OCI-M1 (cell line): ENCODE data around the gene GSTCD.
"Not testable (repeated sequence)": the region's sequence is repeated elsewhere in the genome, so short reads cannot be mapped to it uniquely, and the experiment has no call there.

ENCODE experiments used
- DNase-seq: peaks from one replicate; lab custom pipeline; 2025; lab: John Stamatoyannopoulos, UW

GSTCD gene

DNA sequence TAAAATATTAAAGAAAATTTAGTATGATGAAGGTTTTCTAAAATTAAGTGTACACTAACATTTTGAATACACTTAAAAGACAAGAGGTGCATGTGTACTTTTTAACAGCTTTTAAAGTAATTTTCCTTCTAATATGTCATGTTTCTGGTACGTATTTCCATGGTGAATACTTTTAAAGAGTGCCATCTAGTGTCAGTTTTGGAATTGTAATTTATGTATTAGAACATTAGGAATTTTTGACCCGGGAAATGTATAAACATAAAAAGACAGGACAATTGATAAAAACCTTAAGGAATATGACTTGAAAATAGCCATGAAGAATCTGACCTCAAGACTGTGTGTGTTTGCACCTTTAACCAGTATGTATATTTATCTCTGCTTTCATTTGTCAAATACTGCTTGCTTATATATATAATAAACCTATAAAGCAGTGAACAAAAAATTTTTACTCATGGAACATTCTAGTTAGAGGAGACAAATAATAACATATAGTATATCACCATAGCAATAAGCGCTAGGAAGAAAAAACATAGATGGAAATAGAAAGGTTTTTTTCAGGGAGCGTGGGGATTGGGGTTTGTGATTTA lies 7.2 kb downstream of the GSTCD start:
- peak; percentile 83 for DNase-seq

- DNase-seq: no peak
These were observed 10.6 kb downstream of the GSTCD start for GRCh38 chr4:105719204-105719603.

GRCh38 chr4:105725623-105726022 lies 17.0 kb downstream of the GSTCD start:
- no peak for DNase-seq

DNA sequence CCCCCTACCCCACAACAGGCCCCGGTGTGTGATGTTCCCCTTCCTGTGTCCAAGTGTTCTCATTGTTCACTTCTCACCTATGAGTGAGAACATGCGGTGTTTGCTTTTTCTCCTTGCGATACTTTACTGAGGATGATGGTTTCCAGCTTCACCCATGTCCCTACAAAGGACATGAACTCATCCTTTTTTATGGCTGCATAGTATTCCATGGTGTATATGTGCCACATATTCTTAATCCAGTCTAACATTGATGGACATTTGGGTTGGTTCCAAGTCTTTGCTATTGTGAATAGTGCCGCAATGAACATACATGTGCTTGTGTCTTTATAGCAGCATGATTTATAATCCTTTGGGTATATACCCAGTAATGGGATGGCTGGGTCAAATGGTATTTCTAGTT lies 21.3 kb downstream of the GSTCD start:
- DNase-seq: not testable (repeated sequence)

- not testable (repeated sequence) for DNase-seq
These were observed 26.6 kb downstream of the GSTCD start for GRCh38 chr4:105735217-105735616.

GRCh38 chr4:105741548-105741947 lies 33.0 kb downstream of the GSTCD start:
- DNase-seq: no peak

DNA sequence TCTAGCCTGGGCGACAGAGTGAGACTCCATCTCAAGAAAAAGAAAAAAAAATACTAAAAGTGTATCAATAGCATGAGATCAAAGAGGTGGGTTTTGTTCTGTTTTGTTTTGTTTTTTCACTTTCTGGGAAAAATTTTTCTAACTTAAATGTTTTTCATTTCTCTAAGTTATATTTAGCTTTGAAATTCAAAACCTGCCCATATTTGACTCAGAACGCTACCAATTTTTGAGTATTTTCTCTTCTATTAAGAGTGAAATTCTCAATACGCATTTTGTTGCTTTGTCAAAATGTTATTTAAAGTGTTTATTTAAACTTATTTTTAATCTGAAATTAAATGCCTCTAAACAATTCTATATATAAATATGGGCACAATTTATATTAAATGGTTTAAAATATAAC lies 39.6 kb downstream of the GSTCD start:
- DNase-seq: no peak

DNA sequence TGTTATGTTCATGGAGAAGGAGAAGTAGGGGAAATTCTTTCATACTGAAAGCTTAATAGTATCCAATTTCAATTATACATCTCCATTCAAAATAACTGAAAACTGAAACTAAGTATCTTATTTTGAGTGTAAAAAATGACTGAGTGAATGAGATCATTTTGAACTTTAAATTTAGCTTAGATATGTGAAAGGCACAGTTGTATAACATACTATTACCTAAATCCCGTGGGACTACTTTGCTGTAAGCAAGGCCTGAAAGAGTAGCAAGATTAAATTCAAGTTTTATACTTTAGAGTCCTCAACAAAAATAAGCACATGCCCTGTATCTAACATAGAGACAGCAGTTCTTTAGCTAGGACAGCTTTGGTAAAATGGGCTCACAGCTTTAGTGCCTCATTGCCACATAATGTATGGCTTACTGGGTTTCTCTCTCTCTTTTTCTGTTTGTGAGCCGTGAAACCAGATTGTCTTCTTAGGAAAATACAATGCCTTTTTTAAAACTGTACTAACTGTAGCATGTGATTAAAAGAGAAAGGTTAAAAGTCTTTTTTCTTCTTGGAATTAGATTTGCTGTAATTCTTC lies 43.2 kb downstream of the GSTCD start:
- DNase-seq: no peak

GRCh38 chr4:105753361-105753760 lies 44.8 kb downstream of the GSTCD start:
- DNase-seq: no peak

GRCh38 chr4:105755375-105755774 lies 46.8 kb downstream of the GSTCD start:
- DNase-seq: no peak

- no peak for DNase-seq
These were observed 50.4 kb downstream of the GSTCD start for GRCh38 chr4:105758958-105759357.

GRCh38 chr4:105765690-105766407 lies 57.3 kb downstream of the GSTCD start:
- peak; percentile 71 for DNase-seq

DNA sequence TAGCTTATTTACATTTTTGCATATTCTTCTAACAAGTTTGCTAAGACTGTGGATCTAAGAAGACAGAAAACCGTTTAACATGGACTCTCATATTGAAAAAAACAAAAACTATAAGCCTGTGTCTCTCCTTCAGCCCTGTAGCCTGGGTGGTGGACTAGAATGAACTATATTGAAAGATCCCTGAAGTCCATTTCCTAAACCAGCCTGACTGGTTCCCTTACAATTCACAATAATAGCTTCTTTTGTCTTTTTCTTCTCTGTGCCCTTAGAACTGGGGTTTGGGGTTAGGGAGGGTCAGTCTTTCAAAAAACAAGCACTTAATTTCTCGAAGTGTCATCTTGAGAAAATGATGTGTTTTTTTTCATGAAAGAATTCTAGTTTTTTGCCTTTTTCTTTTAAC lies 59.0 kb downstream of the GSTCD start:
- DNase-seq: no peak

DNA sequence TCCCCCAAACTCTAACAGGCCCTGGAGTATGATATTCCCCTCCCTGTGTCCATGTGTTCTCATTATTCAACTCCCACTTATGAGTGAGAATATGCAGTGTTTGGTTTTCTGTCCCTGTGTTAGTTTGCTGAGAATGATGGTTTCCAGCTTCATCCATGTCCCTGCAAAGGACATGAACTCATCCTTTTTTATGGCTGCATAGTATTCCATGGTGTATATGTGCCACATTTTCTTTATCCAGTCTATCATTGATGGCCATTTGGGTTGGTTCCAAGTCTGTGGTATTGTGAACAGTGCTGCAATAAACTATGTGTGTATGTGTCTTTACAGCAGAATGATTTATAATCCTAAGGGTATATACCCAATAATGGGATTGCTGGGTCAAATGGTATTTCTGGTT lies 61.9 kb downstream of the GSTCD start:
- not testable (repeated sequence) for DNase-seq

- peak; percentile 57 for DNase-seq
These were observed 63.5 kb downstream of the GSTCD start for GRCh38 chr4:105772065-105772464.

- DNase-seq: not testable (repeated sequence)
These were observed 67.3 kb downstream of the GSTCD start for GRCh38 chr4:105775760-105776415.

GRCh38 chr4:105780176-105780575 lies 71.6 kb downstream of the GSTCD start:
- DNase-seq: no peak

- no peak for DNase-seq
These were observed 76.2 kb downstream of the GSTCD start for GRCh38 chr4:105784761-105785160.

DNA sequence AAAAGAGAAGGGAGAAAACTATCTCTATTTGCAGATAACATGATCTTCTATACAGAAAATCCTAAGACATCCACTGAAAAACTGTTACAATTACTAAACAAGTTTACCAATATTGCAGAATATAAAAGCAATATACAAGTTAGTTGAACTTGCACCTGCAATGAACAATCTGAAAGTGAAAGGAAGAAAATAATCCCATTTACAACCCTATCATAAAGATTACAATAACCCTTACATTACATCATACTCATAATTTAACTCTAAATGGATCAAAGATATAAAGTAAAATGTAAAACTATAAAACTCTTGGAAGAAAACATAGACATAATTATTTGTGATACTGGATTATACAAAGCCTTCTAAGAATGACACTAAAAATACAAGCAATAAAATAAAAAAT lies 77.2 kb downstream of the GSTCD start:
- peak; percentile 34 for DNase-seq

DNA sequence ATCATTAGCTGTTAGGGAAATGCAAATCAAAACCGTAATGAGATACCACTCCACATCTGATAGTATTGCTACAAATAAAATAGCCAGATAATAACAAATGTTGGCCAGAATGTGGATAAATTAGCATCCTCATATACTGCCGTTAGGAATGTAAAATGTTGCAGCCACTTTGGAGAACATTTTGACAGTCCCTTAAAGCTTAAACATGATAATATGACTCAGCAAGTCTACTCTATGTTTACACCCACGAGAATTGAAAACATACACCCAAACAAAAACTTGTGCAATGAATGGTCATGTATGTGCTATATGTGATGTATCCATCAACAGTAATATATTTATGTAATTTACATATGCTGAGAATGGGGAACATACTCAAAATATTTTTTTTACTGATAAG lies 78.2 kb downstream of the GSTCD start:
- no peak for DNase-seq

GRCh38 chr4:105797225-105797624 lies 88.6 kb downstream of the GSTCD start:
- DNase-seq: no peak

GRCh38 chr4:105805501-105806120 lies 97.0 kb downstream of the GSTCD start:
- DNase-seq: no peak

GRCh38 chr4:105807496-105807895 lies 98.9 kb downstream of the GSTCD start:
- DNase-seq: no peak
